ENCODE measurements around the gene C11orf91.

GRCh38 chr11:33660962-33661361, 39.7 kb downstream of the C11orf91 start:
- no peak for TF ChIP-seq FOXM1 (IDR thresholded peaks at IDR 0.05; ENCODE audit: borderline replicate concordance, low read depth)
- TF ChIP-seq TAF1 (IDR thresholded peaks at IDR 0.05; ENCODE audit: low read depth), result no peak
- TF ChIP-seq ZBTB7A (IDR thresholded peaks at IDR 0.05; ENCODE audit: low read depth), result no peak
- no peak for TF ChIP-seq RAD21 (IDR thresholded peaks at IDR 0.05; ENCODE audit: low read depth)
- no peak for TF ChIP-seq CEBPB (IDR thresholded peaks at IDR 0.05)

Data from Ishikawa (cell line).